ENCODE data around the gene NOP56. TPM values are rescaled to one million over a fixed set of nuclear protein-coding genes. Genes with fewer than 3 reads are reported as not detected.

The NOP56 gene
- total and polyA plus RNA-seq, 2 donors (not counting 3 experiments of a cell fraction or from before 2014, with no cell fraction given): 151 to 329 TPM

DNA sequence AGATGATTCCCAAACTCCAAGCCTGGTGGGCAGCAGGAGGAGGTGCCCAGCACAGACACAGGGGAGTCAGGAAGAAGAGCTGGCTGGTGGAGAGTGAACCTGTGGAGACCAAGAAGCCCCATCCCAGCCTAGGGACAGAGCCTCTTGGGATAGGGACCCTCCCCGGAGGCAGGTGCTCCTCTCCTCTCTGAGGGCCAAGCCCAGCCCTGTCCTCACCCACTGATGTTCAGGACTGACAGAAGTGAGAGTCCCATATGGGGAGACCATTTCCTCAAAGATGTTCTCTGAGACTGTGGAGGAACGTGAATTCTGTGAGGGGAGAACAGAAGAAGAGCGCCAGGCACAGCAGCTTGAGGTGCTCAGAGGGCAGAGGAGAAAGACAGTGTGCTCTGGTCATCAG is 37.8 kb downstream of the NOP56 start:
- no peak for TF ChIP-seq MYC (IDR thresholded peaks at IDR 0.05; ENCODE audit: low read depth, low read length)
- no peak for TF ChIP-seq POLR2A (IDR thresholded peaks at IDR 0.05; ENCODE audit: low read depth, low read length)
- TF ChIP-seq, protein P1, sequence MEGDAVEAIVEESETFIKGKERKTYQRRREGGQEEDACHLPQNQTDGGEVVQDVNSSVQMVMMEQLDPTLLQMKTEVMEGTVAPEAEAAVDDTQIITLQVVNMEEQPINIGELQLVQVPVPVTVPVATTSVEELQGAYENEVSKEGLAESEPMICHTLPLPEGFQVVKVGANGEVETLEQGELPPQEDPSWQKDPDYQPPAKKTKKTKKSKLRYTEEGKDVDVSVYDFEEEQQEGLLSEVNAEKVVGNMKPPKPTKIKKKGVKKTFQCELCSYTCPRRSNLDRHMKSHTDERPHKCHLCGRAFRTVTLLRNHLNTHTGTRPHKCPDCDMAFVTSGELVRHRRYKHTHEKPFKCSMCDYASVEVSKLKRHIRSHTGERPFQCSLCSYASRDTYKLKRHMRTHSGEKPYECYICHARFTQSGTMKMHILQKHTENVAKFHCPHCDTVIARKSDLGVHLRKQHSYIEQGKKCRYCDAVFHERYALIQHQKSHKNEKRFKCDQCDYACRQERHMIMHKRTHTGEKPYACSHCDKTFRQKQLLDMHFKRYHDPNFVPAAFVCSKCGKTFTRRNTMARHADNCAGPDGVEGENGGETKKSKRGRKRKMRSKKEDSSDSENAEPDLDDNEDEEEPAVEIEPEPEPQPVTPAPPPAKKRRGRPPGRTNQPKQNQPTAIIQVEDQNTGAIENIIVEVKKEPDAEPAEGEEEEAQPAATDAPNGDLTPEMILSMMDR (IDR thresholded peaks at IDR 0.05; ENCODE audit: extremely low read depth in 1 of 2, insufficient read depth in 1 of 2, low read depth in 1 of 2, low read length in 2 of 2): no peak
- no peak for TF ChIP-seq GATA2 (IDR thresholded peaks at IDR 0.05; ENCODE audit: insufficient read depth, insufficient read length, low read depth, low read length)
- TF ChIP-seq EZH2 (IDR thresholded peaks at IDR 0.05; ENCODE audit: borderline replicate concordance, low read depth, low read length, severe bottlenecking): no peak
- TF ChIP-seq, protein P2, sequence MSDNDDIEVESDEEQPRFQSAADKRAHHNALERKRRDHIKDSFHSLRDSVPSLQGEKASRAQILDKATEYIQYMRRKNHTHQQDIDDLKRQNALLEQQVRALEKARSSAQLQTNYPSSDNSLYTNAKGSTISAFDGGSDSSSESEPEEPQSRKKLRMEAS (IDR thresholded peaks at IDR 0.05; ENCODE audit: insufficient read depth, insufficient read length): no peak
- no peak for TF ChIP-seq FOS (IDR thresholded peaks at IDR 0.05; ENCODE audit: borderline replicate concordance, insufficient read depth, low read length)
- no peak for TF ChIP-seq POLR2AphosphoS5 (IDR thresholded peaks at IDR 0.05; ENCODE audit: insufficient read depth, low read depth, low read length)
- TF ChIP-seq JUN (IDR thresholded peaks at IDR 0.05; ENCODE audit: borderline replicate concordance, insufficient read depth, insufficient read length, low read depth): no peak
- Histone ChIP-seq H3K9me3 (replicated peaks; ENCODE audit: control insufficient read depth, insufficient read depth, low read length) (no peaks in the 10 kb centered on the region), H3K27ac (ENCODE audit: insufficient read depth, low read depth, low read length) (no peak overlapping the region), H3K9ac (replicated peaks; ENCODE audit: extremely low read depth, insufficient read depth, low read length) (no peak overlapping the region), H3K4me1 (ENCODE audit: control insufficient read depth, extremely low read depth, insufficient read depth, low read length) (peaks cover 4% of the 10 kb centered on the region), H4K20me1 (replicated peaks; ENCODE audit: control insufficient read depth, extremely low read depth, insufficient read depth, low read length) (peaks cover 2% of the 10 kb centered on the region), H3K9me1 (replicated peaks; ENCODE audit: control insufficient read depth, extremely low read depth, insufficient read depth, low read length) (no peaks in the 10 kb centered on the region), H2AFZ (ENCODE audit: low read depth, low read length) (no peak overlapping the region), H3K27me3 (ENCODE audit: control insufficient read depth in 2 of 2, insufficient read depth in 2 of 2, low read length in 2 of 2) (peaks cover 29 to 53% of the 10 kb centered on the region in 2 experiments), H3K4me3 (replicated peaks in 1 of 3; ENCODE audit: insufficient read depth in 1 of 3, low read depth in 1 of 3, low read length in 3 of 3) (no peak overlapping the region), H3K79me2 (ENCODE audit: control insufficient read depth, insufficient read depth, low read length) (no peaks in the 10 kb centered on the region), H3K4me2 (ENCODE audit: insufficient read depth, low read length) (no peak overlapping the region), H3K36me3 (ENCODE audit: control insufficient read depth in 2 of 2, extremely low read depth in 1 of 2, insufficient read depth in 2 of 2, low read length in 2 of 2) (no peaks in the 10 kb centered on the region)
- no peak for DNase-seq (ENCODE audit: low read depth, low spot score)
- ChIA-PET POLR2A (no interaction called here), CTCF (interaction anchor here (2.1 to 2.7 kb wide), 3 partner anchors 51 to 162 kb away, joined by 8 to 23 read pairs (median 17); no protein-coding TSS in a partner anchor)
- FAIRE-seq: no peak
- dilution Hi-C loops (cut with MboI; ENCODE audit: extremely low pct_ligation_motif_present, low sequenced_read_pairs): no loop called here
- no TSS peak for BruUV-seq (replicated peaks)
- intact Hi-C loops (cut with micrococcal nuclease): no loop called here

Data from endothelial cell of umbilical vein (primary cell).